Body of pancreas (tissue), 4 donors: ENCODE measurements around the gene ICOS. TPM values are rescaled to one million over a fixed set of nuclear protein-coding genes. Genes with fewer than 3 reads are reported as not detected.

Experiments
- ATAC-seq: fragments of 150-250 bp; one replicate; pipeline ENCODE4 v1.9.1; 2016
- DNase-seq, 4 donors: peaks; one replicate each; pipeline ENCODE4 v3.0.0-alpha.2; 2019
- H3K27ac ChIP-seq, 4 donors: fragments of 200-600 bp; sonication (generic); 1 replicate in 3 of 4; 2 replicates in 1 of 4; pipeline versions ENCODE4 v1.5.1 to v1.6.1; 2016 to 2019; ENCODE audit warnings: mild to moderate bottlenecking in 1 of 4, mixed read lengths in 1 of 4, moderate library complexity in 1 of 4
- H3K27me3 ChIP-seq, 2 donors: fragments of 200-600 bp; sonication (generic); one replicate each; pipeline ENCODE4 v1.6.0; 2016; ENCODE audit warnings: mild to moderate bottlenecking in 1 of 2
- H3K36me3 ChIP-seq, 2 donors: fragments of 200-600 bp; sonication (generic); replicated peaks in 1 of 2; 2 replicates each; pipeline ENCODE4 v1.5.1; 2016; ENCODE audit warnings: low read depth in 2 of 2; ENCODE audit not compliant: insufficient read depth in 1 of 2
- H3K4me1 ChIP-seq: fragments of 200-600 bp; sonication (generic); one replicate; pipeline ENCODE4 v1.6.0; 2016
- H3K4me3 ChIP-seq, 2 donors: fragments of 200-600 bp; sonication (generic); 1 replicate in 1 of 2; 2 replicates in 1 of 2; pipeline ENCODE4 v1.5.1; 2016 to 2019
- H3K9me3 ChIP-seq, 3 donors: fragments of 200-600 bp; sonication (generic); 1 replicate in 2 of 3; 2 replicates in 1 of 3; pipeline ENCODE4 v1.5.1; 2016
- CTCF ChIP-seq, 7 experiments: fragments of 450-650 bp in 4 of 7; fragments of 200-600 bp in 3 of 7; sonication (generic) in 3 of 7; IDR thresholded peaks; one replicate each; pipeline ENCODE4 v1.5.1; 2016 to 2019; ENCODE audit warnings: antibody characterized with exemption in 7 of 7
- POLR2A ChIP-seq, 3 donors: fragments of 450-650 bp; IDR thresholded peaks; one replicate each; pipeline ENCODE4 v1.6.1; 2016; ENCODE audit warnings: antibody characterized with exemption in 3 of 3, mild to moderate bottlenecking in 2 of 3
- WGBS, 2 donors: methylation state at CpG; one replicate each; pipeline ENCODE4 v1.1.5; 2017; 5-methylcytosine and 5-hydroxymethylcytosine counted together
- intact Hi-C: fragments of 100-400 bp; cut with DNase I; formaldehyde crosslinking; loops from one replicate; pipeline ENCODE4 v1.15.1; 2023
- total RNA-seq, 2 donors: library from RNA; depleted of rRNA; stranded (reverse); fragments of >200 nt; gene quantifications; one replicate each; pipeline ENCODE4 v1.1.0, GENCODE V29; 2016

Gene ICOS
- total RNA-seq, 2 donors from 2014 or later: not detected

GRCh38 chr2:203972066-203972465 is 35.5 kb downstream of the ICOS start:
- Histone ChIP-seq H3K4me3 (no peak overlapping the region), H3K4me1 (no peaks in the 10 kb centered on the region), H3K36me3 (no peaks in the 10 kb centered on the region), H3K9me3 (no peaks in the 10 kb centered on the region), H3K27me3 (no peaks in the 10 kb centered on the region), H3K27ac (no peak overlapping the region)
- ATAC-seq: no peak
- TF ChIP-seq CTCF (IDR thresholded peaks at IDR 0.05) (no peak), POLR2A (IDR thresholded peaks at IDR 0.05) (no peak)
- intact Hi-C loops: no loop called here
- DNase-seq: no peak

GRCh38 chr2:203973000-203973399 is 36.4 kb downstream of the ICOS start:
- ATAC-seq: no peak
- WGBS, 2 donors: 77 to 89% methylated on average over 2 of the region's 2 CpGs

GRCh38 chr2:203973676-203974075 is 37.1 kb downstream of the ICOS start:
- TF ChIP-seq POLR2A (IDR thresholded peaks at IDR 0.05) (no peak), CTCF (IDR thresholded peaks at IDR 0.05) (no peak)
- ATAC-seq (no peak), DNase-seq (no peak)
- H3K27ac ChIP-seq: no peak overlapping the region
- no peaks in the 10 kb centered on the region for H3K36me3 ChIP-seq
- H3K4me1 ChIP-seq: no peaks in the 10 kb centered on the region
- intact Hi-C loops: no loop called here
- H3K27me3 ChIP-seq: no peaks in the 10 kb centered on the region
- H3K4me3 ChIP-seq: no peak overlapping the region
- WGBS, 2 donors: 54 to 64% methylated on average over 3 of the region's 3 CpGs
- H3K9me3 ChIP-seq: no peaks in the 10 kb centered on the region

More at GRCh38 chr2:203973000-203973399, 36.4 kb downstream of the ICOS start:
- Histone ChIP-seq H3K4me1 (no peaks in the 10 kb centered on the region), H3K36me3 (no peaks in the 10 kb centered on the region), H3K9me3 (no peaks in the 10 kb centered on the region), H3K4me3 (no peak overlapping the region), H3K27ac (no peak overlapping the region), H3K27me3 (no peaks in the 10 kb centered on the region)
- TF ChIP-seq POLR2A (IDR thresholded peaks at IDR 0.05) (no peak), CTCF (IDR thresholded peaks at IDR 0.05) (no peak)
- intact Hi-C loops: no loop called here
- DNase-seq: no peak

GRCh38 chr2:203975912-203976311 is 39.3 kb downstream of the ICOS start:
- no peaks in the 10 kb centered on the region for H3K27me3 ChIP-seq
- no peaks in the 10 kb centered on the region for H3K9me3 ChIP-seq
- no peaks in the 10 kb centered on the region for H3K36me3 ChIP-seq
- H3K4me1 ChIP-seq: no peaks in the 10 kb centered on the region
- intact Hi-C loops: no loop called here
- no peak overlapping the region for H3K4me3 ChIP-seq
- ATAC-seq (no peak), DNase-seq (no peak)
- 62 to 83% methylated on average over 2 of the region's 2 CpGs for WGBS, 2 donors
- H3K27ac ChIP-seq: no peak overlapping the region
- TF ChIP-seq POLR2A (IDR thresholded peaks at IDR 0.05): no peak
- TF ChIP-seq CTCF (IDR thresholded peaks at IDR 0.05): no peak

GRCh38 chr2:203982276-203982675 is 45.7 kb downstream of the ICOS start:
- DNase-seq (no peak), ATAC-seq (no peak)
- no peak for TF ChIP-seq POLR2A (IDR thresholded peaks at IDR 0.05)
- no peak for TF ChIP-seq CTCF (IDR thresholded peaks at IDR 0.05)
- WGBS, 2 donors: 61 to 71% methylated on average over 3 of the region's 3 CpGs
- Histone ChIP-seq H3K4me1 (no peaks in the 10 kb centered on the region), H3K36me3 (no peaks in the 10 kb centered on the region), H3K27ac (no peak overlapping the region), H3K4me3 (no peak overlapping the region), H3K9me3 (no peaks in the 10 kb centered on the region), H3K27me3 (no peaks in the 10 kb centered on the region)
- intact Hi-C loops: no loop called here
